ENCODE results near the gene ERC2.
"Not testable (repeated sequence)": the region's sequence is repeated elsewhere in the genome, so short reads cannot be mapped to it uniquely, and the experiment has no call there.

DNA sequence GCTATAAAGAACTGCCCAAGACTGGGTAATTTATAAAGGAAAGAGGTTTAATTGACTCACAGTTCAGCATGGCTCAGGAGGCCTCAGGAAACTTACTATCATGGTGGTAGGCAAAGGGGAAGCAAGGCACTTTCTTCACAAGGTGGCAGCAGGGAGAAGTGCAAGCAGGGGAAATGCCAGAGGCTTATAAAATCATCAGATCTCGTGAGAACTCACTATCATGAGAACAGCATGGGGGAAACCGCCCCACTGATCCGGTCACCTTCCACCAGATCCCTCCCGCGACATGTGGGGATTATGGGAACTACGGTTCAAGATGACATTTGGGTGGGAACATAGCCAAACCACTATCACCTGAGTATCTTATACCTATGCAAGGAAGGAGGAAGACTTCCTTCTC lies 963.2 kb downstream of the ERC2 start:
- TF ChIP-seq, protein P1, sequence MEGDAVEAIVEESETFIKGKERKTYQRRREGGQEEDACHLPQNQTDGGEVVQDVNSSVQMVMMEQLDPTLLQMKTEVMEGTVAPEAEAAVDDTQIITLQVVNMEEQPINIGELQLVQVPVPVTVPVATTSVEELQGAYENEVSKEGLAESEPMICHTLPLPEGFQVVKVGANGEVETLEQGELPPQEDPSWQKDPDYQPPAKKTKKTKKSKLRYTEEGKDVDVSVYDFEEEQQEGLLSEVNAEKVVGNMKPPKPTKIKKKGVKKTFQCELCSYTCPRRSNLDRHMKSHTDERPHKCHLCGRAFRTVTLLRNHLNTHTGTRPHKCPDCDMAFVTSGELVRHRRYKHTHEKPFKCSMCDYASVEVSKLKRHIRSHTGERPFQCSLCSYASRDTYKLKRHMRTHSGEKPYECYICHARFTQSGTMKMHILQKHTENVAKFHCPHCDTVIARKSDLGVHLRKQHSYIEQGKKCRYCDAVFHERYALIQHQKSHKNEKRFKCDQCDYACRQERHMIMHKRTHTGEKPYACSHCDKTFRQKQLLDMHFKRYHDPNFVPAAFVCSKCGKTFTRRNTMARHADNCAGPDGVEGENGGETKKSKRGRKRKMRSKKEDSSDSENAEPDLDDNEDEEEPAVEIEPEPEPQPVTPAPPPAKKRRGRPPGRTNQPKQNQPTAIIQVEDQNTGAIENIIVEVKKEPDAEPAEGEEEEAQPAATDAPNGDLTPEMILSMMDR (IDR thresholded peaks at IDR 0.05; ENCODE audit: extremely low read depth in 1 of 2, insufficient read depth in 1 of 2, low read depth in 1 of 2, low read length in 2 of 2): not testable (repeated sequence)
- TF ChIP-seq GATA2 (IDR thresholded peaks at IDR 0.05; ENCODE audit: insufficient read depth, insufficient read length, low read depth, low read length); MYC (IDR thresholded peaks at IDR 0.05; ENCODE audit: low read depth, low read length); EZH2 (IDR thresholded peaks at IDR 0.05; ENCODE audit: borderline replicate concordance, low read depth, low read length, severe bottlenecking); POLR2A (IDR thresholded peaks at IDR 0.05; ENCODE audit: low read depth, low read length); JUN (IDR thresholded peaks at IDR 0.05; ENCODE audit: borderline replicate concordance, insufficient read depth, insufficient read length, low read depth): not testable (repeated sequence)
